ENCODE data around the gene ADAMTS16.
A peak's percentile ranks its signal among the peaks of the same experiment; 100 is the strongest.

The ADAMTS16 gene

DNA sequence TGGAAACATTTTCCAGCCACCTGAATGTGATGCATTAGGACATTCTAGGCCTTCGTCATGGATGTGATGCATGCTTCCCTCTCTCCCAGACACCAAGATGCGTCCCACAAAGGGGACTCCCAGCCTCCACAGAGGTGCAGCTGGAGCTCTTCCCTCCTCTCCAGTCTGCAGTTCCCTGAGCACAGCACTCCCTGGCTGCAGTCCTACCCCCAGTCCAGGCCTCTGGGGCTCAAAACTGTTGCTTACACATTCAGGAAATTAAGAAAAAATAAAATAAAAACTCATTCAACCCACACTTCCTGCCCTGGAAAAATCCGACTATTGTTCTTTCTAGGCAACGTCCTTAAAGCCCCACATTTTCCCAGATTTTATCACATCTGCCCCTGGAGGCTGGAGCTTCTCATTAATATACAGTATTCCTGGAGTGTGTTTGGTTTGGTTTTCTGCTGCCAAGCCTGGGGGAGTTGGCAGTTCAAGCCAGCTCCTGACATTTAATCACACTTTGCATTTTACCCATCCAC is 204.0 kb downstream of the ADAMTS16 start:
- Histone ChIP-seq H3K27me3 (replicated peaks) (no peaks in the 10 kb centered on the region), H3K4me3 (ENCODE audit: low read depth, low read length) (no peak overlapping the region), H3K36me3 (replicated peaks) (no peaks in the 10 kb centered on the region), H3K27ac (no peak overlapping the region)
- no peak for TF ChIP-seq CTCF (IDR thresholded peaks at IDR 0.05; ENCODE audit: low read depth, low read length, missing control alignments)
- DNase-seq = no peak
- in situ Hi-C loops (cut with HindIII; ENCODE audit: low pct_ligation_motif_present, low sequenced_read_pairs) = no loop called here

- no peak for TF ChIP-seq CTCF (IDR thresholded peaks at IDR 0.05; ENCODE audit: low read depth, low read length, missing control alignments)
- Histone ChIP-seq H3K27ac (no peak overlapping the region), H3K4me3 (ENCODE audit: low read depth, low read length) (no peak overlapping the region), H3K36me3 (replicated peaks) (no peaks in the 10 kb centered on the region), H3K27me3 (replicated peaks) (no peaks in the 10 kb centered on the region)
- in situ Hi-C loops (cut with HindIII; ENCODE audit: low pct_ligation_motif_present, low sequenced_read_pairs) = no loop called here
- DNase-seq = no peak
Observed at GRCh38 chr5:5344606-5345005, 204.5 kb downstream of the ADAMTS16 start.

GRCh38 chr5:5347442-5347841 is 207.3 kb downstream of the ADAMTS16 start:
- in situ Hi-C loops (cut with HindIII; ENCODE audit: low pct_ligation_motif_present, low sequenced_read_pairs) = no loop called here
- Histone ChIP-seq H3K4me3 (ENCODE audit: low read depth, low read length) (no peak overlapping the region), H3K27ac (no peak overlapping the region), H3K27me3 (replicated peaks) (no peaks in the 10 kb centered on the region), H3K36me3 (replicated peaks) (no peaks in the 10 kb centered on the region)
- no peak for TF ChIP-seq CTCF (IDR thresholded peaks at IDR 0.05; ENCODE audit: low read depth, low read length, missing control alignments)
- DNase-seq = no peak

DNA sequence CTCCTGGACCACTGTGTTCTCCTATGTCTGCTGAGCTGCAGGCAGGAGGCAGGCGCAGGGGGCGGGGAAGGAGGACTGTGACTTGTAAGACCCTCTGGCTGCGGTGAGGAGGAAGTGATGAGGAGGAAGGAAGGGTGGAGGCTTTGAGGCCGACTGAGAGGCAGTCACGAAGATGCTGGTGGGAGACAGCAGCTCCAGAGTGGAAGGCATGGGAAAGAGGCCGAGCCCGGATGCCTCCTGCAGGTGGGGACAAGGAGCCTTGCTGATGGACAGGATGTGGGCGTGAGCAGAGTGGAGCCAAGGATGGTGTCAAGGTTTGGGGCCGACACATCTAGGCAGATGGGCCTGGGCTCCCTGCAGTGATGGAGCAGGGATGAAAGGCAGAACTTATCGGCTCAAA is 208.0 kb downstream of the ADAMTS16 start:
- DNase-seq = no peak
- H3K27me3 ChIP-seq (replicated peaks) = no peaks in the 10 kb centered on the region
- no peaks in the 10 kb centered on the region for H3K36me3 ChIP-seq (replicated peaks)
- no peak for TF ChIP-seq CTCF (IDR thresholded peaks at IDR 0.05; ENCODE audit: low read depth, low read length, missing control alignments)
- H3K4me3 ChIP-seq (ENCODE audit: low read depth, low read length) = no peak overlapping the region
- no peak overlapping the region for H3K27ac ChIP-seq
- in situ Hi-C loops (cut with HindIII; ENCODE audit: low pct_ligation_motif_present, low sequenced_read_pairs) = no loop called here

GRCh38 chr5:5348576-5348975 is 208.4 kb downstream of the ADAMTS16 start:
- no peaks in the 10 kb centered on the region for H3K36me3 ChIP-seq (replicated peaks)
- no peak for TF ChIP-seq CTCF (IDR thresholded peaks at IDR 0.05; ENCODE audit: low read depth, low read length, missing control alignments)
- no peak overlapping the region for H3K4me3 ChIP-seq (ENCODE audit: low read depth, low read length)
- H3K27ac ChIP-seq = no peak overlapping the region
- no peaks in the 10 kb centered on the region for H3K27me3 ChIP-seq (replicated peaks)
- in situ Hi-C loops (cut with HindIII; ENCODE audit: low pct_ligation_motif_present, low sequenced_read_pairs) = no loop called here
- no peak for DNase-seq

DNA sequence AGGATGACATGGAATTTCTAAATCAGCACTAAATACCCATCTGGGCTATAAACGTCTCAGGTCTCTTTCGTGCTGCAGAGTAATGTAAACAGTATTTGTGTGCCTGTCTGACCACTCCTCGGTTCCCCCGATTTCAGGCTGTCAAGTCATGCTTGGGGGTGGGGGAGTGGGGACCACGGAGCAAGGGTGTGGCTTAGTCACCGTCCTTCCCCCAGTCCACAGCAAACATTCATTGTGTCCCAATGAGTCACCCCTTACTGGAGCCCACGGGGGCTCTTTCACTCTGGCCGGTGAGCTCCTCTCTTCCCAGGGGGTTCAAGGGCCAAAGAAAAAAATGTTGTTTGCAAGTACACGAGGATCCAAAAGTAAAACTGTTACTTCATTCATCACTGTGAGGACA is 210.0 kb downstream of the ADAMTS16 start:
- in situ Hi-C loops (cut with HindIII; ENCODE audit: low pct_ligation_motif_present, low sequenced_read_pairs) = no loop called here
- H3K27ac ChIP-seq = no peak overlapping the region
- H3K36me3 ChIP-seq (replicated peaks) = no peaks in the 10 kb centered on the region
- DNase-seq = no peak
- peak overlapping the region; percentile 3 for H3K4me3 ChIP-seq (ENCODE audit: low read depth, low read length)
- no peaks in the 10 kb centered on the region for H3K27me3 ChIP-seq (replicated peaks)
- TF ChIP-seq CTCF (IDR thresholded peaks at IDR 0.05; ENCODE audit: low read depth, low read length, missing control alignments) = no peak
